Naive thymus-derived CD8-positive, alpha-beta T cell (primary cell): ENCODE data around the gene TSKU. TPM values are rescaled to one million over a fixed set of nuclear protein-coding genes. Genes with fewer than 3 reads are reported as not detected.

Experiments
- ATAC-seq, 2 donors: fragments of 150-1000 bp; cut with Tn5 transposase in 1 of 2; sonication (Bioruptor Pico), chemical (Tn5 transposase) in 1 of 2; 1 replicate in 1 of 2; 2 replicates in 1 of 2; pipeline ENCODE4 v1.10.0; 2021; ENCODE audit warnings: mild to moderate bottlenecking in 2 of 2, moderate library complexity in 2 of 2
- POLR2A ChIA-PET: fragments of 350-600 bp; sonication (Branson Sonifier 250); formaldehyde crosslinking; loops from one replicate; lab custom pipeline; 2021; ENCODE audit warnings: antibody characterized with exemption; lab: Charles Lee
- DNase-seq, 10 donors: peaks; one replicate each; pipeline versions ENCODE4 v3.0.0 to v3.0.0-alpha.2; 2020 to 2022
- H3K27ac Mint-ChIP-seq, 10 donors: one replicate each; pipeline ENCODE4 v1.8.0; 2020 to 2022; ENCODE audit warnings: mild to moderate bottlenecking in 10 of 10, mixed read lengths in 10 of 10, moderate library complexity in 4 of 10, inconsistent platforms in 1 of 10
- H3K27me3 Mint-ChIP-seq, 5 donors: one replicate each; pipeline ENCODE4 v1.8.0; 2021 to 2022; ENCODE audit warnings: mixed read lengths in 5 of 5
- H3K36me3 Mint-ChIP-seq, 3 donors: one replicate each; pipeline ENCODE4 v1.8.0; 2020 to 2022; ENCODE audit warnings: mixed read lengths in 3 of 3, mild to moderate bottlenecking in 2 of 3, inconsistent platforms in 1 of 3
- H3K4me1 Mint-ChIP-seq, 4 donors: one replicate each; pipeline ENCODE4 v1.8.0; 2021 to 2022; ENCODE audit warnings: mixed read lengths in 4 of 4
- H3K4me3 Mint-ChIP-seq, 10 donors: one replicate each; pipeline ENCODE4 v1.8.0; 2020 to 2022; ENCODE audit warnings: mild to moderate bottlenecking in 10 of 10, mixed read lengths in 10 of 10, moderate library complexity in 6 of 10, inconsistent platforms in 1 of 10
- H3K9me3 Mint-ChIP-seq, 9 donors: one replicate each; pipeline ENCODE4 v1.8.0; 2020 to 2022; ENCODE audit warnings: mixed read lengths in 9 of 9, mild to moderate bottlenecking in 3 of 9, inconsistent platforms in 1 of 9, moderate library complexity in 1 of 9
- polyA plus RNA-seq, 3 donors: library from polyadenylated mRNA; unstranded; fragments of 300-500 nt; fragmentation: Illumina TruSeq; gene quantifications; one replicate each; pipeline ENCODE4 v1.2.3, GENCODE V29; 2021
- total RNA-seq, 8 experiments: library from RNA in 2 of 8; stranded (reverse) in 2 of 8; gene quantifications; one replicate each; pipeline ENCODE4 v1.2.3 and lab custom pipeline; 2021 to 2026

Gene TSKU
- total and polyA plus RNA-seq, 5 experiments from 2014 or later: not detected

DNA sequence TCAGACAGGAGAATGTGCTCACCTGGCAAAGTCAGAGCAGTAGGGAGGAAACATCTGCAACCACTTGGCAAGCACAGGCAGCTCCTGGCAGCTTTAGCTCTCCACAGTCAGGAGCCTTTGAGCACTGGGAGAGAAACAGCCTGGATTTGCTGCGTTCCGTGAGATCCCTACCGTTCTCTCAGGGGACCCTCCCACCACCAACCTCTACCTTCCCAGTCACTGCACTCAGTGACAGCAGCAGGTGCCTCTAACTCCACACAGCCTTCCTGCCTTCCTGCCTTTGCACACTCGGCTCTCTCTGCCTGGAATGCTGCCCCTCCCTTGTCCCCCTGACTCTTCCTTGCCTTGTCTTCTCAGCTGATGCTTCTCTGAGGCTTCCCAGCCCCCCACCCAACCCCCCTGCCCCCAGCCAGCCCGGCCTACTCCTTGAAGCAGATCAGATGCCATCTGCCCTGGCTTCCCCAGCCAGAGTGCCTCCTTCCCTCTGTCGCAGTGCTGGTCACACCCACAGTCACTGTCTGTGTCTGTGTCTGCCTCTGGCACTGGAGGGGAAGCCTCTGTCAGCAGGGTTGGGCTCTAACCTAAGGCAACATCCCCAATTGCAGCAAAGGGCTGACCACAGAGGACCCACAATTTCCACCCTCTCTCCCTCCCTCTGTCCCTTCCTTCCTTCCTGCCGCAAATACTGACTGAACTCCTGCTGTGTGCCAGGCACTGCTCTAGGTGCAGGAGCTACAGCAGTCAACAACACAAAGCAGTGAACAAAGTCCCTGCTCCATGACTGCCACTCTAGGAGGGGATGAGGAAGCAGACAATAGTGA, 14.9 kb upstream of the TSKU start:
- DNase-seq (peak in 2 of 10 donors; percentile 19 to 56), ATAC-seq (peak; percentile 59 to 75)
- no peaks in the 10 kb centered on the region for H3K9me3 Mint-ChIP-seq
- H3K36me3 Mint-ChIP-seq: no peaks in the 10 kb centered on the region
- POLR2A ChIA-PET: no interaction called here
- H3K4me3 Mint-ChIP-seq: peak overlapping the region in 9 of 10 donors; percentile 36 to 70 (median 50)
- H3K27ac Mint-ChIP-seq: peak overlapping the region in 7 of 10 donors; percentile 52 to 75 (median 71)
- peaks cover 0 to 6% (median 0%) of the 10 kb centered on the region in 5 donors for H3K27me3 Mint-ChIP-seq
- peaks cover 18 to 33% (median 29%) of the 10 kb centered on the region in 4 donors for H3K4me1 Mint-ChIP-seq

DNA sequence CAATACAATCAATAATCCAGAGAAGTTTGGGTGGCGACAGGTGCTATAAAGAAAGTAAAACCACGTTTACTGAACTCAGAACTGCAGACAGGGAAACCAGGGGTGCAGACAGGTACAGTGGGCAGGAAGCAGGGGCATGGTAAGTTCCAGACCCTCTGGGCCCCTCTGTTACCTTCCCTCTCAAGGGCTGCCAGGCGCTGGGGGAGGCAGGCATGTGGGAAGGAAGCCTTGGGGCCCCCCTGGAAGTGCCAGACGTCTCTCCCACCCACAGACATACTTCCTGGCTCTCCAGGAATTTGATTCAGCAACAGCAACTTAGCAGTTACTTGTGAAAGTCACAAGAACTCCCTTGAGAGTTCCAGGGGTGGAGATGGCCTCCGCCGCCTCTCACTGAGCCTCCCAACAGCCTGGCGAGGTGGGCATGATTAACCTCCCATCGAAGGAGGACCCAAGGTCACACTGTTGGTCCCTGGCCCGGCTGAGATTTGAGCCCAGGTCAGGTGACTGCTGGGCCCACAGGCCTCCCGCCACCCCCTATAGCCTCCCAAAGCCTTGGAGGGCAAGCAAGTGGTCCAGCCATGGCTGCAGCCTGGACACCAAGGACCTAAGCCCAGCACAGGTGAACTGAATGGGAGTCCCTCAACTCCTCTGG, 14.1 kb upstream of the TSKU start:
- peak in 1 of 10 donors; percentile 43 for DNase-seq
- ATAC-seq: no peak
- H3K36me3 Mint-ChIP-seq: no peaks in the 10 kb centered on the region
- peak overlapping the region in 5 of 10 donors; percentile 43 to 70 (median 60) for H3K4me3 Mint-ChIP-seq
- H3K27ac Mint-ChIP-seq: peak overlapping the region in 6 of 10 donors; percentile 47 to 75 (median 70)
- peaks cover 18 to 33% (median 29%) of the 10 kb centered on the region in 4 donors for H3K4me1 Mint-ChIP-seq
- peaks cover 0 to 6% (median 0%) of the 10 kb centered on the region in 5 donors for H3K27me3 Mint-ChIP-seq
- POLR2A ChIA-PET: no interaction called here
- H3K9me3 Mint-ChIP-seq: peaks cover 0 to 2% (median 0%) of the 10 kb centered on the region in 9 donors

DNA sequence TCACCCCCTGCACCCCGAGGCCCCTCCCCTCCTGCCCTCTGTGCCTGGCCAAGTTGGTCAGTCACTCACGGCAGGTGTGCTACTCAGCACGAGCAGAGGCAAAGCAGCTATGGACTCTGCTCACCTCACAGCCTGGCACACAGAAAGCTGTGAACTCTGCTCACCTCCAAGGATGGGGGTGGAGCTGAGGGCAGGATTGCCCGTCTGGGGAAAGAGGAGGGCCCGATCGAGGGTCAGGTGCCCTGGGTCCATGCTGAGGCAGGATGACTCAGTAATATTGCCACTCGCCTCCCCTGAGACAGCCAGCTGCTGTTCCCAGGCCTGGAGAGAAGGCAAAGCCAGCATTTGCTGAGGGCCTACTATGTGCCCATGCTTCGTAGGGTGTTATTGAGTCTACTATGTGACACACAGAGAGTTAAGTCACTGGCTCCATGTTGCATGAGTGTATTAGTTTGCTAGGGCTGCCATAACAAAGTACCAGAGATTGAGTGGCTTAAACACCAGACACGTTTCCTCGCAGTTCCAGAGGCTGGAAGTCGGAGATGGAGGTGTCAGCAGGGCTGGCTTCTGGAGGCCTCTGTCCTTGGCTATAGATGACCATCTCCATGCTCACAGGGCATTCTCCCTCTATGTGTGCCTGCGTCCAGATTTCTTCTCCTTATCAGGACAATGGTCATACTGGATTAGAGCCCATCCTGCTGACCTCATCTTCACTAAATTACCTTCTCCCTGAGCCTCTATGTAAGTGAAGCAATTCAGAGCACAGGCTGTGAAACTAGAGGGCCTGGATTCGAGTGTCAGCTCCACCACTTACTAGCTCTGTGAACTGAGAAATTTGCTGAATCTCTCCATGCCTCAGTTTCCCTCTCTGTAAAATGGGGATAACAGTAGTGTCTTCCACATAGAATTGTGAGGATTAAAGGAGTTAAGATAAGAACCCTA, 13.2 kb upstream of the TSKU start:
- no peak overlapping the region for H3K4me3 Mint-ChIP-seq
- peaks cover 0 to 4% (median 0%) of the 10 kb centered on the region in 3 donors for H3K36me3 Mint-ChIP-seq
- DNase-seq (peak in 1 of 10 donors; percentile 35), ATAC-seq (no peak)
- POLR2A ChIA-PET: no interaction called here
- H3K4me1 Mint-ChIP-seq: peaks cover 18 to 33% (median 29%) of the 10 kb centered on the region in 4 donors
- peaks cover 0 to 6% (median 0%) of the 10 kb centered on the region in 5 donors for H3K27me3 Mint-ChIP-seq
- H3K27ac Mint-ChIP-seq: no peak overlapping the region
- H3K9me3 Mint-ChIP-seq: peaks cover 0 to 5% (median 0%) of the 10 kb centered on the region in 9 donors

GRCh38 chr11:76770642-76771445, 12.3 kb upstream of the TSKU start:
- ATAC-seq (no peak), DNase-seq (peak in 1 of 10 donors; percentile 45)
- Mint-ChIP-seq H3K4me1 (peaks cover 18 to 33% (median 29%) of the 10 kb centered on the region in 4 donors), H3K27me3 (peaks cover 0 to 1% (median 0%) of the 10 kb centered on the region in 5 donors), H3K4me3 (no peak overlapping the region), H3K27ac (peak overlapping the region in 3 of 10 donors; percentile 9 to 68 (median 30)), H3K36me3 (peaks cover 0 to 9% (median 0%) of the 10 kb centered on the region in 3 donors), H3K9me3 (peaks cover 0 to 14% (median 6%) of the 10 kb centered on the region in 9 donors)
- POLR2A ChIA-PET: no interaction called here

DNA sequence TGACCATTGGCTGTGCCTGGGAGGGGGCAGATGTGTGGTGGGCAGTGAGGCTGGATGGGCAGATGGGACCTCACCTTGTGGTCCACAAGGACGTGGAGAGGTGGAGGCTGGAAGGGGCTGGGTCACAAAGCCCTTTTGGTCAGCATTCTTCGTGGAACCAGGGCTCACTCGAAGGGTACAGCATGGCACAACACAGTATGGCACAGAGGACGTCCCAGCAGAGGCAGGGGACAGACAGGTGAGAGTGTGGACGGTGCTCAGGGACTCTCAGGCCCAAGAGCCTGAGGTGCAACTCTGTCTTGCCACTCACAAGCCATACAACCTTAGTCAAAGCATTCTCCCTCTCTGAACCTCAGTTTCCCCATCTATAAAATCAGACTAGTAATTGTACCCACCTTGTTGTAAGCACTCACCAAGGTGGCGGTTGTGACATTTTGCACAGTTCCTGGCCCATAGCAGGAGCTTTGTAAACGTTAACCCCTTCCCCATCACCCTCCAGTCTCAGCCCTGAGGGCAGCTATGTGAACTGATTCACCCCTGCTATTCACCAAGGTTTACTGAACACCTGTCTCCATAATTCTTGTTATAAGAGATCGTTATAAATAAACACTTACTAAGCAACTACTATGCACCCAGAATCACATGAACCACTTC, 11.6 kb upstream of the TSKU start:
- POLR2A ChIA-PET: no interaction called here
- DNase-seq (peak in 1 of 10 donors; percentile 1), ATAC-seq (no peak)
- Mint-ChIP-seq H3K4me1 (peaks cover 18 to 33% (median 29%) of the 10 kb centered on the region in 4 donors), H3K4me3 (no peak overlapping the region), H3K27ac (peak overlapping the region in 1 of 10 donors; percentile 30), H3K36me3 (peaks cover 0 to 14% (median 7%) of the 10 kb centered on the region in 3 donors), H3K27me3 (peaks cover 0 to 1% (median 0%) of the 10 kb centered on the region in 5 donors), H3K9me3 (peaks cover 2 to 19% (median 11%) of the 10 kb centered on the region in 9 donors)

DNA sequence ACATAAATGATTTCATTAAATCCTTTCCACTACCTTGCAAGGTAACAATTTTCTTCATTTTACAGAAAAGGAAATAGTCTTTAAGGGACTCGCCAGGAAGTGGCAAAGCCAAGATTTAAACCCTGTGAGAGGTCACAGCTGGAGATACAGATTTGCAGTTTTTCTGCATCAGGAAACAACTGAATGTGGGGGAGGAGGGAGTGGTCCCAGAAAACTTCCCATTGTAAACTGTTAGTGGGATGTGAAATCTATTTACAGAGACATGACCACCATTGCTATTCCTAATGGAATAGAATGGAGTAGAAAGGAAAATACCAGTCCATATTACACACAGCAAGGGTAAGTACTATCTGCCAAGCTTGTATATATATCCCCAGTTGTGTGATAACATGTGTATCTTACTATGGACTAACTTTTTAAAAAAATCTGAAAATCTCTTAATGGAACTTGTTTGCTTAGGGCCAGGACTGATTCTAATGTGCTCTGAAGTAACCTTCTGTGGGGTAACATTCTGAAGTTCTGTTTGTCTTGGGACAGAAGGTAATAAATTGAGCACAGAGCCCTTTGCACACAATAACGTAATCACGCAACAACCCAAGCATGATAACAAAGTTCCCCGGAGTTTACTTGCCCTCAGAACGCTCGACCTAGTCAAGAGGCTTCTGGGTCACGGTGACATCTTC, 10.9 kb upstream of the TSKU start:
- Mint-ChIP-seq H3K4me3 (no peak overlapping the region), H3K27ac (peak overlapping the region in 1 of 10 donors; percentile 0), H3K4me1 (peaks cover 12 to 28% (median 23%) of the 10 kb centered on the region in 4 donors), H3K27me3 (peaks cover 0 to 6% (median 2%) of the 10 kb centered on the region in 5 donors), H3K36me3 (peaks cover 0 to 21% (median 13%) of the 10 kb centered on the region in 3 donors), H3K9me3 (peaks cover 9 to 26% (median 18%) of the 10 kb centered on the region in 9 donors)
- ATAC-seq (no peak), DNase-seq (no peak)
- POLR2A ChIA-PET: no interaction called here

- no peak for DNase-seq
- no peak for ATAC-seq
- POLR2A ChIA-PET: no interaction called here
- H3K4me3 Mint-ChIP-seq: no peak overlapping the region
- peaks cover 12 to 31% (median 22%) of the 10 kb centered on the region in 9 donors for H3K9me3 Mint-ChIP-seq
- H3K4me1 Mint-ChIP-seq: peaks cover 9 to 23% (median 18%) of the 10 kb centered on the region in 4 donors
- H3K27me3 Mint-ChIP-seq: peaks cover 0 to 10% (median 2%) of the 10 kb centered on the region in 5 donors
- peaks cover 0 to 24% (median 15%) of the 10 kb centered on the region in 3 donors for H3K36me3 Mint-ChIP-seq
- no peak overlapping the region for H3K27ac Mint-ChIP-seq
Observed at GRCh38 chr11:76772783-76773106, 10.4 kb upstream of the TSKU start.

DNA sequence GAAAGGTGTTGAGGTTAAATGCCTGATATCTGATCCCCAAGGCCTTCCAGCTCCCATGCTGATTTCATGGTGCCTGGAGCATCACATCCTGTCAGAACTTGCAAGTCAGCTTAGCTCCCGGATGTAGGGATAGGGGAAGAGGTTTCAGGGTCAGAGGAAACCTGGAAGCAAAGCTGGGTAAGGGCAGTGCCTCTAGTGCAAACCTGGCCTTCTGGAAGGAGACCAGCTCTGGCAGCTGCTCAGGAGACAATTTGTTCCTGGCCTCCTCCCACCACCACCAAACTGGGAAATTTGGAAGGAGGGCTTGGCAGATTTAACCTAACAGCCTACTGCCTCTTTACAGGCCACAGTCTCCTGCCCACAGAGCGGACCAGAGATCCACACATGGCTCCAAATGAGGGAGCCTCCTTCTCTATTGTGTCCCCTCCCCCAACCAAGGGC, 9.2 kb upstream of the TSKU start:
- peaks cover 12 to 37% (median 22%) of the 10 kb centered on the region in 9 donors for H3K9me3 Mint-ChIP-seq
- ATAC-seq (no peak), DNase-seq (no peak)
- H3K4me3 Mint-ChIP-seq: no peak overlapping the region
- peaks cover 5 to 19% (median 11%) of the 10 kb centered on the region in 5 donors for H3K27me3 Mint-ChIP-seq
- H3K4me1 Mint-ChIP-seq: peaks cover 4 to 11% (median 6%) of the 10 kb centered on the region in 4 donors
- H3K36me3 Mint-ChIP-seq: peaks cover 0 to 32% (median 15%) of the 10 kb centered on the region in 3 donors
- POLR2A ChIA-PET: no interaction called here
- no peak overlapping the region for H3K27ac Mint-ChIP-seq

DNA sequence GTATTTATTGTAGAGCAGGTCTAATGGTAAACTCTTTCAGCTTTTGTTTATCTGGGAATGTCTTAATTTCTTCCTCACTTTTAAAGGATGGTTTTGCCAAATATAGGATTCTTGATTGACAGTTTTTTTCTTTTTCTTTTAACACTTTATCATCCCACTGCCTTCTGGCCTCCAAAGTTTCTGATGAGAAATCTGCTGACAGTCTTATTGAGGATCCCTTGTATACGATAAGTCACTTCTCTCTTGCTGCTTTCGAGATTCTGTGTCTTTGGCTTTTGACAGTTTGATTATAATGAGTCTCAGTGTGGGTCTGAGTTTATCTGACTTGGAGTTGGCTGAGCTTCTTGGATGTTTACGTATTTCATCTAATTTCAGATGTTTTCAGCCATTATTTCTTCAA, 6.7 kb upstream of the TSKU start:
- POLR2A ChIA-PET: no interaction called here
- peaks cover 12 to 37% (median 22%) of the 10 kb centered on the region in 9 donors for H3K9me3 Mint-ChIP-seq
- no peak overlapping the region for H3K27ac Mint-ChIP-seq
- peaks cover 0 to 32% (median 15%) of the 10 kb centered on the region in 3 donors for H3K36me3 Mint-ChIP-seq
- peaks cover 10 to 31% (median 14%) of the 10 kb centered on the region in 5 donors for H3K27me3 Mint-ChIP-seq
- H3K4me1 Mint-ChIP-seq: peaks cover 4 to 6% (median 5%) of the 10 kb centered on the region in 4 donors
- no peak for ATAC-seq
- DNase-seq: no peak
- no peak overlapping the region for H3K4me3 Mint-ChIP-seq

DNA sequence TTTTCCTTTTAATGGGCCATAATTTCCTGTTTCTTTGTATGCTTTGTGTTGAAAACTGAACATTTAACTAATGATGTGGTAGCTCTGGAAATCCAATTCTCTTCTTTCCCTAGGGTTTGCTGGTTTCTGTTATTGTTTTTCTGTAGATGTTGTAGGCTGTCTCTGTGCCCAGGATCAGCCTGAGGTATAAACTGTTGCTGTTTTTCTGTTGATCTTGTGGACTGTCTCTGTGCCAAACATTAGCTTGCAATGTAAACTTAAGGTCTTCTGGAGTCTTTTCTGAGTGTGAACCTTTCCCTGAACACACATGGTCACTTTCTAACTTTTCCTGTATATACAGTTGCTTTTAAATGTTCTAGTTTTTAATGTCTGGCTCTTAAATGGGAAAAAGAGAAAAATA, 5.9 kb upstream of the TSKU start:
- H3K27me3 Mint-ChIP-seq: peaks cover 10 to 35% (median 14%) of the 10 kb centered on the region in 5 donors
- H3K9me3 Mint-ChIP-seq: peaks cover 12 to 37% (median 22%) of the 10 kb centered on the region in 9 donors
- ATAC-seq (no peak), DNase-seq (no peak)
- peaks cover 0 to 32% (median 15%) of the 10 kb centered on the region in 3 donors for H3K36me3 Mint-ChIP-seq
- H3K4me3 Mint-ChIP-seq: no peak overlapping the region
- H3K4me1 Mint-ChIP-seq: peaks cover 0 to 3% (median under 1%) of the 10 kb centered on the region in 4 donors
- H3K27ac Mint-ChIP-seq: no peak overlapping the region
- POLR2A ChIA-PET: no interaction called here
